ENCODE results near the gene OR52N5.

OR52N5 gene

GRCh38 chr11:5783255-5783654 lies at the start of gene OR52N5:
Gene OR52N5, minus strand, starts transcription at chr11:5783355. Its CDS starts 4,721 bp downstream, at chr11:5778634.
- no peak for DNase-seq

DNA sequence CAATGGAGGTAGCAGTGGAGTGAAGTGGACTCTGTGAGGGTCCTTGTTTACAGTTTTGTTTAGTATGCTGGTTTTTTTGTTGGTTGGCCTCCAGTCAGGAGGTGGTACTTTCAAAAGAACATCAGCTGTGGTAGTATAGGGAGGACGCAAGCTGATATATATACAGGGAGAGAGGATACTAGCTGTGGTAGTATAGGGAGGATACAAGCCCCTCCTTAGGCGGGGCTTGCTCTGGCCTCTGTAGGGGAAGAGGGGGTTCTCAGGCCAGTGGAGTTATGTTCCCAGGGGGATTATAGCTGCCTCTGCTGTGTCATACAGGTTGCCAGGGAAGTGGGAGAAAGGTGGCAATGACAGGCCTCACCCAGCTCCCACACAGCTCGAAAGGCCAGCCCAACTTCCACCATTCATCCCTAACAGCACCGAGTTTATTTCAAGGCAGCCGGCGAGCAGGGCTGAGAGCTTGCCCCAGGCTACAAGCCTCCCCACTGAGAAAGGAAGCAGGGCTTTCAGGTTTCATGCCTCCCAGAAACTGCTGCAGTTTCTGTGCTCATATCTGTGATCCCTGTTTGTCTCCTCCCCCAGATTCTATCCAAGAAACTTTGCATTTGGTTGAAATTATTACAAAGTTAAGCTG lies 48.2 kb upstream of the OR52N5 start:
- no peak for DNase-seq

- DNase-seq: no peak
These were observed 35.2 kb upstream of the OR52N5 start for GRCh38 chr11:5818245-5818886.

- DNase-seq: no peak
These were observed 32.4 kb upstream of the OR52N5 start for GRCh38 chr11:5815534-5815933.

DNA sequence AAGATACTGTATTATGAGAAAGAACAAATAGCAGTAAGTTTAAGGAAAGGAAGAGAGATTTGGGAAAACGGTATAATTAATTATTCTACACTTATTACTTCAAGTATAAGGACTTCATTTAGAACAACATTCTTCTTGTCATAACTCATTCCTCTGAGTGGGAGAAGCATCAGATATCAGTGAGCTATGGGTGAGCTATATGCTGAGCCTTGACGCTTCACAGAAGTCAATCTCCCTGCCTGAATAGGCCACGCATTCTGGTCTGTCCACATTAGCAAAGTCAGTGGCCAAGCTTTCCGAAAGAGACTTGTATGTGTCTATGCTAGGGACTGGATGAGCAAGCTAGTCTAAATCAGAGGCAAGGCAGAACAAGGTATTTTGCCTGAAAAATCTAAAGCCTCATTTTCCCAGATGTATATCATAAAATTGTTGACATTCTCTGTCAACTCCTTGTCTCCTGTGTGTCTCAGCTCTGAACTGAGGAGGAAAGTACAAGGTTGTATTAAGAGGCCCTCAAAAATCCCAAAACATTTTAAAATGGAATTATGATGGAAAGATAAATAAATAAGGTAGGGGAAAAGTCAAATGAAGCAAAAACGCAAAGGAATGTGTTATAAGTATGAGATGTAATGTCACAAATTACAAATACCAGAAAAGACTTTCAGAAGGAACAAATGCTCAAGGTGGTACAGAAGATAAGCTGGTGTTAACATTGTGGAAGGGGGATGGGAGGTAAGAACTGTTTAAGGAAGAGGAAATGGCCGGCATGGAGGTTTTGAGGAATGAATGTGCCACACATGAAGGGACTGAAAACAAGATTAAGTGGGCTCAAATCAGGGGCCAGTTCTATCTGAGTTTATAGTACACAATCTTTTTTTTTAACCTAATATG lies 27.0 kb upstream of the OR52N5 start:
- DNase-seq: no peak

GRCh38 chr11:5809122-5809519 lies 26.0 kb upstream of the OR52N5 start:
- DNase-seq: no peak

DNA sequence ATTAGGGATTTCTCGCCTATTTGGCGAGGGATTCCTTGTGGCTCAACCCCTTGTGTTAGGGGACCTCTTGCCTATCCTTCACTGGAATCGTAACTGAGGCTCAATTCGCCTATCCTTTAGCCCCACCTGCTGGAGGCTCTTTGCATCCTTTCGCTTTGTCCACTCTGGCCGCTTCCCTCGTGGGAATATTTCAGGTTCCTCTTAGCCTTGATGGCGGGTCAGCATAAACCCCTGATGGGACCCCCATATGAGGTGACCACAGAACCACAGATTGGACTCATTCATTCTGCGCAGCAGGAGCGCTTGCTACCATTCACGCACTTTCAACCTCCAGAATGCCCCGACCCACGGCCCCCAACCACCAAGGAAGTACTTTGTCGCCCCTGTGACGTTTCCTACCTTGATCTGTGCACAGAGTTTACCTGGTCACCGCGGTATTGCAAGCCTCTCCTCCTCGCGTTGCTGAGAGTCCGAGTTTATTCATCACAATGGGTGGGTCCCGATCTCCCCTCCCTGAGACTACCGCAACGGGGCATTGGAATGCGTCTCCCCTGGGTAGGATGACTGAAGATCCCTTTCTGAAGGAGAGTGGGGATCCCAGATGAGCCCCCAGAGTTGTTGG lies 25.5 kb upstream of the OR52N5 start, which contains the start of gene OR52N2:
OR52N2 (plus strand) TSS at position 425 of the 622 bp plus-strand sequence. CDS start 11,412 bp downstream, outside the sequence.
- DNase-seq: peak; percentile 75

GRCh38 chr11:5807580-5807979 lies 24.4 kb upstream of the OR52N5 start:
- DNase-seq: no peak

GRCh38 chr11:5803982-5804381 lies 20.8 kb upstream of the OR52N5 start:
- no peak for DNase-seq

GRCh38 chr11:5796541-5796940 lies 13.4 kb upstream of the OR52N5 start:
- DNase-seq: no peak

GRCh38 chr11:5791165-5791564 lies 8.0 kb upstream of the OR52N5 start, which contains the start of gene OR52N1:
Gene OR52N1, minus strand, starts transcription at chr11:5791265. Its CDS starts 2,449 bp downstream, at chr11:5788816.
- DNase-seq: no peak

DNA sequence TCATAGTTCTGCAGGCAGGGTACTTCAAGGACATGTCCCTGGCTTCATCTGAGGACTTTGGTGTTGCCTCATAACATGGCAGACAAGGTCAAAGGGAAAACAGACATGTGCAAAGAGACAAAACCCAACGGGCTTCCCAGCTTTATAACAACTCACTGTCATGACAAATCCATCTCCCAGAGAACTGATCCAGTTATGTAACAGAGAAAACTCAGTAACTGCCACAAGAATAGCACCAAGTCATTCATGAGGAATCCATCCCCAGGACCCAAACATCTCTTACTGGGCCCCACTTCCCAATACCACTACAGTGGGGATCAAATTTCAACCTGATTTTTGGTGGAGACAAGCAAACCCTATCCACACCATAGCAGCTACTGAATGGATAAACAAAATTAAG lies 16.1 kb downstream of the OR52N5 start:
- DNase-seq: no peak

- DNase-seq: no peak
These were observed 29.2 kb downstream of the OR52N5 start, which contains the start of gene OR52N4 for GRCh38 chr11:5753943-5754342. Gene OR52N4, plus strand, starts transcription at chr11:5754243. Its CDS starts 498 bp downstream, at chr11:5754741.

GRCh38 chr11:5749836-5750235 lies 33.3 kb downstream of the OR52N5 start:
- DNase-seq: no peak

- no peak for DNase-seq
These were observed 36.5 kb downstream of the OR52N5 start for GRCh38 chr11:5746614-5747013.

DNA sequence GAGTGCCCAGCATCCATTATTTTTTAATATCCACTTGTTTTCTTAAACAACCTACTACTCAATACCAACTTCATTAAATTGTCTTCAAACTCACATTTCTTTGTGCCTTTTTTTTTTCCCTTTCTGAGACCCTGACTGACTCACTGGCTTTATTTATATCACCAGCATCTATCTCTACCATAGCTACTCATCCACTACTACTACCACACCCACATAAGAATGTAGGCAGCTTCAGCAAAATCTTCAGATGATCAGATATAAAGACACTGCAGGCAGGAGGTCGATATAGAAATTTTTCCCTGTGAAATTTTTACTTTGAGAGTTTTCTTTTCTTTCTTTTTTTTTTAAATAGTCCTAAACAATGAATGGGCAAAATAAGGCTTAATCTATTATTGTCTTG lies 44.7 kb downstream of the OR52N5 start:
- DNase-seq: no peak

- DNase-seq: no peak
These were observed 45.3 kb downstream of the OR52N5 start for GRCh38 chr11:5737670-5738392.

DNA sequence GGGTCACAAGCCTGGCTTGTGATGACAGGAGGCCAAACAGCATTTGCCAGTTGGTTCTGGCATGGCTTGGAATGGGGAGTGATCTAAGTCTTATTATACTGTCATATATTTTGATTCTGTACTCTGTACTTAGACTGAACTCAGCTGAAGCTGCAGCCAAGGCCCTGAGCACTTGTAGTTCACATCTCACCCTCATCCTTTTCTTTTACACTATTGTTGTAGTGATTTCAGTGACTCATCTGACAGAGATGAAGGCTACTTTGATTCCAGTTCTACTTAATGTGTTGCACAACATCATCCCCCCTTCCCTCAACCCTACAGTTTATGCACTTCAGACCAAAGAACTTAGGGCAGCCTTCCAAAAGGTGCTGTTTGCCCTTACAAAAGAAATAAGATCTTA lies 46.1 kb downstream of the OR52N5 start:
- no peak for DNase-seq

GRCh38 chr11:5736396-5736795 lies 46.8 kb downstream of the OR52N5 start, which contains the start of gene OR56B1:
Gene OR56B1, plus strand, starts transcription at chr11:5736448. Its CDS starts 69 bp downstream, at chr11:5736517.
- DNase-seq: no peak

DNA sequence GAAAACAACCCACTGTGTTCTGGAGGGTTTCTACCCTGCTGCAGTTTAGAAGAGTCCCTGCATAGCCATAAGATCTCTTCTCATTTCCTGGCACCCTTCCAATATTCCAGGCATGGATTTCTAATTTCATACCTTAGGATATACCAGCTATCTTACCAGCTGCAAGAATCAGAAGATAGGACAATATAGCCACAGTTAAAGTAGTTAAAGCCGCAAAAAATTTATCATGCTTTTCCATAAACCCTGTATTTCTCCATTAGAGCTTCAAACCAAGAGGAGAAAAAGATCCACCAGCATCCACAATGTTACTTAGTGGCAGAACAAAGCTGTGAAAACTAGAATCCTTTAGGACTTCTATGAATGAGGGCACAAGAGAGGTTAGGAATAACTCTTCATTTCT lies 55.5 kb downstream of the OR52N5 start:
- DNase-seq: no peak

DNA sequence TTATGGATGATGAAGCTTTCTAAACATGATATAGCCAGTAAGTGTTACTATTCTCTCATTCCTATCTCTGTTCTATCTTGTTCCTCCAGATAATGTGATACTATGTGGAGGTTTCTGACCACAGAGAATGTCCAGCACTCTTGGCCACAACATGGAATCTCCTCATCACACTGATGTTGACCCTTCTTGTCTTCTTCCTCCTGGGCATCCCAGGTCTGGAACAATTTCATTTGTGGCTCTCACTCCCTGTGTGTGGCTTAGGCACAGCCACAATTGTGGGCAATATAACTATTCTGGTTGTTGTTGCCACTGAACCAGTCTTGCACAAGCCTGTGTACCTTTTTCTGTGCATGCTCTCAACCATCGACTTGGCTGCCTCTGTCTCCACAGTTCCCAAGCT lies 56.8 kb downstream of the OR52N5 start:
- DNase-seq: no peak

Measured in stimulated activated CD4-positive, alpha-beta T cell treated with anti-CD3 and anti-CD28 coated beads, Interleukin-4, amount 100 ng/mL, for 24 hours (primary cell).